Central memory CD8-positive, alpha-beta T cell (primary cell): Measurements from ENCODE around the gene FCN3.
A peak's percentile ranks its signal among the peaks of the same experiment; 100 is the strongest.
"Not testable (repeated sequence)": the region's sequence is repeated elsewhere in the genome, so short reads cannot be mapped to it uniquely, and the experiment has no call there.

Experiments
- ATAC-seq: fragments of 150-1000 bp; cut with Tn5 transposase; replicated peaks from 2 replicates; pipeline ENCODE4 v1.10.0; 2022; ENCODE audit warnings: mild to moderate bottlenecking, moderate FRiP score, moderate number of reproducible peaks; ENCODE audit not compliant: poor library complexity, severe bottlenecking; ENCODE audit errors: extremely low read depth
- DNase-seq, 2 donors: peaks; one replicate each; pipeline ENCODE4 v3.0.0; 2021; ENCODE audit warnings: low spot score in 2 of 2
- H3K27ac Mint-ChIP-seq: one replicate; pipeline ENCODE4 v1.8.0; 2022; ENCODE audit warnings: low read depth, mild to moderate bottlenecking, moderate library complexity, mixed read lengths
- H3K27me3 Mint-ChIP-seq: one replicate; pipeline ENCODE4 v1.8.0; 2022; ENCODE audit warnings: mixed read lengths
- H3K36me3 Mint-ChIP-seq: one replicate; pipeline ENCODE4 v1.8.0; 2022; ENCODE audit warnings: mild to moderate bottlenecking, moderate library complexity, mixed read lengths; ENCODE audit not compliant: insufficient read depth
- H3K4me1 Mint-ChIP-seq: one replicate; pipeline ENCODE4 v1.8.0; 2022; ENCODE audit warnings: mixed read lengths
- H3K4me3 Mint-ChIP-seq: one replicate; pipeline ENCODE4 v1.8.0; 2022; ENCODE audit warnings: mild to moderate bottlenecking, moderate library complexity, mixed read lengths
- H3K9me3 Mint-ChIP-seq: one replicate; pipeline ENCODE4 v1.8.0; 2022; ENCODE audit warnings: mixed read lengths

FCN3 gene

DNA sequence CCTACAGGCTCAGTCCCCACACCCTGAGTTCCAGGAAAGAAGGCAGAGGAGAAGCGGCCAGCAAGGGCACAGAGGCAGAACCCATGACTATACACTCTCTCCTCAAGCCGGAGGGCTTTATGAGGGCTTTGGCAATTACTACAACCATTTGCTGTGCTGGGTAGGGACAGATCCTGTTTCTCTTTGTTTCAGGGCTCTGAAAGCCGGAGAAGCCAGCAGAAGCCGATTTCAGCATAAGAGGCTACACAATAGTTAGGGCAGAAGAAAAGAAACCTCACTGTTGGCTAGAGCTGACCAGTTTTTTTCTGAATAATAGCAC is 31.7 kb upstream of the FCN3 start:
- ATAC-seq (no peak), DNase-seq (no peak)
- Mint-ChIP-seq H3K27me3 (no peaks in the 10 kb centered on the region), H3K9me3 (no peaks in the 10 kb centered on the region), H3K4me3 (no peak overlapping the region), H3K4me1 (peaks cover 14% of the 10 kb centered on the region), H3K27ac (no peak overlapping the region), H3K36me3 (peaks cover 34% of the 10 kb centered on the region)

GRCh38 chr1:27405598-27406361 is 31.2 kb upstream of the FCN3 start:
- H3K27ac Mint-ChIP-seq: not testable (repeated sequence)

GRCh38 chr1:27405074-27405473 is 30.4 kb upstream of the FCN3 start:
- Mint-ChIP-seq H3K27ac (no peak overlapping the region), H3K4me3 (no peak overlapping the region), H3K36me3 (peaks cover 30% of the 10 kb centered on the region), H3K27me3 (no peaks in the 10 kb centered on the region), H3K9me3 (no peaks in the 10 kb centered on the region), H3K4me1 (peaks cover 26% of the 10 kb centered on the region)
- ATAC-seq (no peak), DNase-seq (no peak)

More at GRCh38 chr1:27405598-27406361, 31.2 kb upstream of the FCN3 start:
- not testable (repeated sequence) for DNase-seq, H3K27me3 Mint-ChIP-seq, H3K9me3 Mint-ChIP-seq, H3K4me3 Mint-ChIP-seq, ATAC-seq
- Mint-ChIP-seq H3K4me1 (peaks cover 19% of the 10 kb centered on the region), H3K36me3 (peaks cover 30% of the 10 kb centered on the region)

GRCh38 chr1:27403931-27404330 is 29.3 kb upstream of the FCN3 start:
- no peak for ATAC-seq
- Mint-ChIP-seq H3K4me1 (peaks cover 26% of the 10 kb centered on the region), H3K36me3 (peaks cover 25% of the 10 kb centered on the region), H3K9me3 (no peaks in the 10 kb centered on the region), H3K4me3 (no peak overlapping the region), H3K27me3 (no peaks in the 10 kb centered on the region), H3K27ac (peak overlapping the region; percentile 29)
- DNase-seq: no peak

DNA sequence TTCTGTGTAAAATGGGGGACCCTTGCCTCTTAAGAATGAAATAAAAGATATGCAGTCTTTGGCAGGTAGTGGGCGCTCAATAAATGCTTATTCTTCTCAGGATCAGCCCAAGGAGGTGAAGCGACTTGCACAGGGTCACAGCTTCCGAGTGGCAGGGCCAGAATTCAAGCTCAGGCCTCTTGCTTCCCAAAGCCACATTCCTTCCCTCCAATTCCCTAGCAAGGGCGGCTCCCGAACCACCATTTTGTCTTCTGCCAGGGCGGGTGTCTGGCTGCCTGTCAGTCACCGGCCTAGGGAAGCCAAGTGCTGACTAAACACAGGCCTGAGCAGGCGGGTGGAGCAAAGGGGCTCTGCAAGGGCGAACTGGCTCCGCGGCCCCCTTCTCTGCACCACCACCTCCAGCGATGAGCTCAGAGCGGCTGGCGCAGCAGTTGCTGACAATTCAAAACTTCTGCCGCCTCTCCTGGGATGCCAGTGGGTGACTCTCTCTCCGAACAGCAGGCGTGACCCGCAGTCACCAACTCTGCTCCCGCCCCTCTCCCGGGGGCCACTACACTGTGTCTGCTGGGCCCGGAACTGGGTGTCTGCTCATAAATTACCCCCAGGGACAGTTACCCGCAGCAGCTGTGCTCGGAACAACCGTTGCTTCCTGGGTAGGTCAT is 28.6 kb upstream of the FCN3 start:
- peaks cover 26% of the 10 kb centered on the region for H3K4me1 Mint-ChIP-seq
- peak overlapping the region; percentile 29 for H3K27ac Mint-ChIP-seq
- DNase-seq: no peak
- H3K36me3 Mint-ChIP-seq: peaks cover 21% of the 10 kb centered on the region
- no peak for ATAC-seq
- no peaks in the 10 kb centered on the region for H3K9me3 Mint-ChIP-seq
- no peaks in the 10 kb centered on the region for H3K27me3 Mint-ChIP-seq
- H3K4me3 Mint-ChIP-seq: no peak overlapping the region

DNA sequence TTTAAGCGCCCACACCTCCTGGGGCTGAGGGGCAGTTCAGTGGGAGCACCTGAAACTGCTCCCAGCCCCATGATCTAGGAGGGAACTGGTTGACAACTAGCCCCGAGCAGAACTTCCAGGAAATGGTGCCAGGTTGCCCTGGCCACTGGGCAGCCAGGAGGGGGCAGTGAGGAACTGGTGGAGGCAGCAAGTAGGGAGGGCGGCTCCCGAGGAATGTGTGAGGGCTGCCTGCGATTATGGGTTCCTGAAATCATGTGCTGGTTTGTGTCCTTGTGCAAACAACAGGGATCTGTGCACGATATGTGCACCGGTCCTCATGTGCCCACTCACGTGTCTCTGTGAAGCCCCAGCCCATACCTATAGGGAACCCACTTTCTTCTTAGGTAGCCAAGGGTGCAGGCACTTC is 27.7 kb upstream of the FCN3 start:
- no peak for ATAC-seq
- H3K27ac Mint-ChIP-seq: no peak overlapping the region
- H3K27me3 Mint-ChIP-seq: no peaks in the 10 kb centered on the region
- no peak overlapping the region for H3K4me3 Mint-ChIP-seq
- no peak for DNase-seq
- H3K36me3 Mint-ChIP-seq: peaks cover 15% of the 10 kb centered on the region
- no peaks in the 10 kb centered on the region for H3K9me3 Mint-ChIP-seq
- peaks cover 25% of the 10 kb centered on the region for H3K4me1 Mint-ChIP-seq

- ATAC-seq: no peak
- no peak for DNase-seq
- Mint-ChIP-seq H3K27ac (no peak overlapping the region), H3K4me1 (peaks cover 22% of the 10 kb centered on the region), H3K4me3 (no peak overlapping the region), H3K27me3 (no peaks in the 10 kb centered on the region), H3K9me3 (no peaks in the 10 kb centered on the region), H3K36me3 (peaks cover 9% of the 10 kb centered on the region)
Measured at GRCh38 chr1:27400963-27401341, 26.3 kb upstream of the FCN3 start.

DNA sequence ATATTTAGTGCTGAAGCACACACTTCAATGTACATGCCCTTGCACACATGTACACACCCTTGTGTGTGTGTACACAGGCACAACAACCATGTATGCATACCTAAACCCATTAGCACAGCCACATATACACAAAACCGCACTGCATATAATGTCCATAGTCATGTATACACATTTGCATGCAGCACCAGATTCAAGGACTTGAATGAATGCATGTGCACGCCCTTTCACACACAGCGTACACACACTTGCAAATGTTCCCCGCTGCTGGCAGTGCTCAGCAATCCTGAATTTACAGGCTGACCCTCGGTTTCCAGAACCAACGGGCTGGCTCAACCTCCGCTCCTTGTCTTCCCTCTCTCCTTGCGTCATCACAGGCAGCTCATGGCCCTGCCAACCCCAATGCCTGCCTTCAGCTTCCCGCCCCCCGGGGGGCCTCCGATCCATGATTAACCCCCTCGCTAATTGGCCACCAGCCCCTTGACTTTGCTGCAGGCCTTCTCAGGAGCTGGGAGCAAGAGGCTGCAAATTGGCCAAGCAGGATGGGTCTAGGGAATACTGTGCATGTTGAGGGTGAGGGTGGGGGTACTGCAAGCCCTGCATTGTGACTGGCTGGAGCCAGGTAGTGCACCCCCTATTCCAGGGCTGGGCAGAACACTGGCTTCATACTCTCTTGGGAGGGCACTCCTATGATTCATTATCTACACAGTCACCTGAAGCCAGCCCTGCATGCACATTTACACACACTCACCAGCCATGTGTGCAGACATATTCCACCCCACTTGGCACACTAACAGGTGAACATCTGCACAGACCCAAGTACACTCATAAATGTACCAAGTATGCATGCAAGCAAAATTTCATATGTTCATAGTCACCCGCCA is 25.7 kb upstream of the FCN3 start:
- no peak for ATAC-seq
- peaks cover 22% of the 10 kb centered on the region for H3K4me1 Mint-ChIP-seq
- no peak overlapping the region for H3K4me3 Mint-ChIP-seq

DNA sequence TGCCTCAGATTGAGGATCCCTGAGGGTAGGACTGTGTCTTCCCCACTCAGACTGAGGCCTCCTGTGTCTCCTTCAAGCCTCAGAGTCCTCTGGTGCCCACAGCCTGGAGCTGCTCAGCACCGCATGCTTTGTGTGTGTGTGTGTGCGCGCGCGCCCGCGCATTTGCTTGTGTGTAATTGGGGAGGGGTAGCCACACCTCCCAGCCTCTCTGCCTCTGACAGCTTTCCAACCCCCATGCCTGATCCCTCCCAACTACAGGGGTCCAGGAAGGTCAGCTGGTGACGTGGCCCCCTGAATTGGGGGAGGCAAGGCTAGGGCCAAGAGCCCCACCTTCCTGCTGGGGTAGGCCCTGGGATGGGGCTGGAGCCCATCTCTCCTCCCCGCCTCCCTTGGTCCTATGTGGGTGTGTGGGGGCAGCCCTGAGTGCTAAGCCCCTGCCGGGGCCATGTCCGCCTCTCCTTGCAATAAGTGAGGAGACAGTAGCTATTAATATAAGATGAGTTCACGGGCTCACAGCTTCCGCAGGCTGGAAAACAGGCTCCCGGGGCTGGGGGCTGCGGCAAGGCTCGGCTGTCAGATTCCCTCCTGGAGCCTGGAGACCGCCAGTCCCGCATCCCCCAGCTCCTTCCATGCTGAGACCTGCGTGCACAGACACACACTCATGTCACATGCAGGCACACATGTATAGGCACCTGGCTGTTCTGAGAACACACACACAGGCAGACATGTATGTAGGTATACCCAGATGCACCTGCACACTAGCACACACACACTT is 24.8 kb upstream of the FCN3 start:
- Mint-ChIP-seq H3K9me3 (no peaks in the 10 kb centered on the region), H3K36me3 (peaks cover 8% of the 10 kb centered on the region), H3K27ac (peak overlapping the region; percentile 67), H3K4me3 (no peak overlapping the region), H3K4me1 (peaks cover 22% of the 10 kb centered on the region), H3K27me3 (no peaks in the 10 kb centered on the region)
- ATAC-seq (no peak), DNase-seq (no peak)

More for the DNA sequence above, 25.7 kb upstream of the FCN3 start:
- H3K9me3 Mint-ChIP-seq: no peaks in the 10 kb centered on the region
- H3K27me3 Mint-ChIP-seq: no peaks in the 10 kb centered on the region
- peak overlapping the region; percentile 44 for H3K27ac Mint-ChIP-seq
- peaks cover 7% of the 10 kb centered on the region for H3K36me3 Mint-ChIP-seq
- DNase-seq: no peak

DNA sequence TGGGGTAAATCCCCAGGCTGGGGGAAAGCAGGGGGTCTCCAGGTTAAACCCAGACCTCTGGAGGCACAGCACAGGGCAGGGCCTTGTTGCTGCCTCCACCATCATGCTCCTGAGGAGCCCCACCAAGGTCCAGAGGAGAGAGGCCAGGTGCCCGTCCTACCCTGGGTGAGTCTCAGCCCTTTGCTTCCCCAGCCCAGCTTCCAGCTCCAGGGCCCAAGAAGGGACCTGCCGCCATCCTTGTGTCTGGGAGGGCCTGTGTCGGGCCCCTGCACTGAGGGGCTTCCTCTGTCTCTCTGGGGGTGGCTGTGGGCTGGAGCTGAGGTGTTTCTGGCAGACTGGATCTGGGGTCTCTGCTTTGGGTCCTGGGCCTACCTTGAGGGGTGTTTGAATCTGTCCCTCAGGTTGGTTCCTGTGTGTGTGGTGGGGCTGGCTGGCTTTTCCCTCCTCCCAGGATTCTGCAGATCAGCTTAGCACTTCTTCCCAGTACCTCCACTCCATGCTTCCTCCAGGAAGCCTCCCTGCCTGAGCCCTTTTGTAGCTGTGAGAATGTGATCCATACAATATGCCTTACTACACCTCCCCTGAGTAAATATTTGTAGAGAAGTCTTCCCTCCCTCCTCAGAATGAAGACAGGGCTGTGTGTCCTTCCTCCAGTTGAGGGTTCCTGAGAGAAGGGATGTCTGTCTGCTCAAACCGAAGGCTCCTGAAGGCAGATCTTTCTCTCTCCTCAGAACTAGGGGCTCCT is 24.0 kb upstream of the FCN3 start:
- peaks cover 16% of the 10 kb centered on the region for H3K4me1 Mint-ChIP-seq
- DNase-seq: no peak
- ATAC-seq: no peak
- H3K4me3 Mint-ChIP-seq: no peak overlapping the region
- no peaks in the 10 kb centered on the region for H3K27me3 Mint-ChIP-seq
- no peaks in the 10 kb centered on the region for H3K9me3 Mint-ChIP-seq
- H3K27ac Mint-ChIP-seq: peak overlapping the region; percentile 67
- peaks cover 8% of the 10 kb centered on the region for H3K36me3 Mint-ChIP-seq

DNA sequence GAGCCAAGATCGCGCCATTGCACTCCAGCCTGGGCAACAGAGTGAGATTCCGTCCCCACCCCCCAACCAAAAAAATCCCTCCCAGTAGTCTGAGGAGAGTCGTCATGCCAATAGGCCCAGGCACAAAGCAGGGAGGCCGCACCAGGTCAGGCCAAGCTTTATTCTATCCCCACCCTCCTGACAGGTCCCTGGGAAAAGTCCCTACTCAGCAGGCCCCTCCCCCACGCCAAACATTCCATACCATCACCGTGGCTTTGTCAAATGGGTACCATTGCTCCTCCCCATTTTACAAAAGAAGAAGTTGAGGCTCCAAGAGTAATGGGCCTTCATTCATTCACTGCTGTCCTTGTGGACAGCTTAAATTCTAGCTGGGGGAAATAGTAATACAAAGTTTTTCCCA is 23.1 kb upstream of the FCN3 start:
- H3K4me1 Mint-ChIP-seq: peaks cover 16% of the 10 kb centered on the region
- H3K27me3 Mint-ChIP-seq: no peaks in the 10 kb centered on the region
- ATAC-seq (no peak), DNase-seq (no peak)
- H3K4me3 Mint-ChIP-seq: no peak overlapping the region
- no peak overlapping the region for H3K27ac Mint-ChIP-seq
- peaks cover 6% of the 10 kb centered on the region for H3K36me3 Mint-ChIP-seq
- no peaks in the 10 kb centered on the region for H3K9me3 Mint-ChIP-seq

DNA sequence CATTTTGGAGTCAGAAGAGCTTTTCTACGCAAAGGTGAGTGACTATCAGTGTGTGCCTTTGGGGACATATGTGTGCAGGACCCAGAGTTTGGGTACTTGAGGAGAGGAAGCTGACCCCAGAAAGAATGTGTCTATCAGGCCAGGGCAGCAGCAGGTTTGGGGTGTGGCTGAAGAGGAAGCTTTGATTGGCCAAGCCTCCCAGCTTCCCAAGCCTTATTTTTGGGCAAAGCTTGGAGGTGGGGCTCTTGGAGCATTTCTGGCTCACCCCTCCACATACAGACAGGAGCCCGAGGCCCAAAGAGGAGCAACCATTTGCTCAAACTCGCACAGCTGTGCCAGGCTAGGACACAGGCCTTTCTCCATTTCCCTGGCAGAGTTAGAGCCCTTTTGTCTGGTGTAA is 22.5 kb upstream of the FCN3 start:
- DNase-seq (no peak), ATAC-seq (no peak)
- H3K4me3 Mint-ChIP-seq: no peak overlapping the region
- peaks cover 19% of the 10 kb centered on the region for H3K4me1 Mint-ChIP-seq
- H3K9me3 Mint-ChIP-seq: no peaks in the 10 kb centered on the region
- H3K27ac Mint-ChIP-seq: no peak overlapping the region
- H3K36me3 Mint-ChIP-seq: peaks cover 10% of the 10 kb centered on the region
- H3K27me3 Mint-ChIP-seq: peaks cover 5% of the 10 kb centered on the region
